GM23248 (cell line): ENCODE results near the gene POLR1A.

Source experiments
- EZH2 ChIP-seq: fragments of 200-600 bp; sonication (generic); IDR thresholded peaks from 2 replicates; pipeline ENCODE4 v1.6.1; 2018; ENCODE audit warnings: antibody characterized with exemption, mild to moderate bottlenecking; ENCODE audit not compliant: insufficient read depth, poor library complexity, severe bottlenecking
- EZH2phosphoT487 ChIP-seq: fragments of 200-600 bp; sonication (generic); IDR thresholded peaks from 2 replicates; pipeline ENCODE4 v1.6.1; 2018; ENCODE audit warnings: antibody characterized with exemption, moderate library complexity, mild to moderate bottlenecking, low read depth; ENCODE audit not compliant: insufficient read depth

DNA sequence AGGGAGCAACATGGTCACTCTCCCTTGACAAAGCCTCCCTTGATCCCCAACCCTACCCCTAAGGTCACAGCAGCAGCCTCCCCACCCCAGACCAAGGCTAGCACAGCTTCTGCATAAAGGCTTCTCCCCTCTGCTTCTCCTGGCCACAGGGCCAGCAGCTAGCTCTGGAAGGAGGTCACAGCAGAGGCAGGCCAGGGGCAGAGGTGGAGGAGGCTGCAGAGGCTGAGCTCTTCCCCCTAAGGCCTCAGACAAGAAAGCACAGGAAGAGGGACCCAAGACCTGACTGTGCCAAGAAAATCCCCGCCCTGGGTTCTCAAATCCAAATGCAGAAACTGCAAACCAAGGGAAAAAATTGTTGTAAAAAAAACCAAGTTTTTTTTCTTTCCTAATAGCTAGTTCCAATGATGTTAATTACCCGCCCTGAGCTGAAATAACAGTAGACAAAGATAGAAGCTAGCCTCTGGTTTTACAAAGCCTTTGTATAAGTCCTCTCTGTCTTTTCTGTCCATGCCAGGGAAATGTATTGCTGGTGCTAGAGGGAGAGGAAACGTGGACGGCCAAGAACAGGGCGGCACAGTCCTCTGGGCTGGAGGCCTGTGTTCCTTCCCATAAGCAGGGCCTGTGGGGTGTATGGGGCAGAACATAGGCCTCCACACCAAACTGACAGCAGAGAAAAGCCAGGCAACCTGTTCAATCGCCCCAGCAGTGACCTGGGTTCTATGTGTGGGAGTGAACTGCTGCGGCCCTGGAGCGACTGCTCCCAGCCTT is 79.5 kb downstream of the POLR1A start:
- TF ChIP-seq EZH2 (no peak), EZH2phosphoT487 (no peak)
